Common myeloid progenitor, CD34-positive (primary cell): Measurements from ENCODE around the gene PLA2G2A.
"Not testable (repeated sequence)": the region's sequence is repeated elsewhere in the genome, so short reads cannot be mapped to it uniquely, and the experiment has no call there.

ENCODE experiments used
- CTCF ChIA-PET: fragments of 350-600 bp; sonication (Branson Sonifier 250); formaldehyde crosslinking; loops from one replicate; lab custom pipeline; 2021; ENCODE audit warnings: antibody characterized with exemption; lab: Charles Lee
- POLR2A ChIA-PET: fragments of 350-600 bp; sonication (Branson Sonifier 250); formaldehyde crosslinking; loops from one replicate; lab custom pipeline; 2021; ENCODE audit warnings: antibody characterized with exemption; lab: Charles Lee
- DNase-seq, 3 donors: peaks; one replicate each; pipeline versions ENCODE4 v3.0.0 to v3.0.0-alpha.2; 2013
- H3K27ac ChIP-seq, 2 experiments: 1 replicate in 1 of 2; 2 replicates in 1 of 2; pipeline ENCODE4 v1.7.0; 2013; ENCODE audit warnings: inconsistent platforms in 2 of 2, low read length in 2 of 2, mild to moderate bottlenecking in 2 of 2, low read depth in 1 of 2, moderate library complexity in 1 of 2; ENCODE audit not compliant: severe bottlenecking in 2 of 2, insufficient read depth in 1 of 2, poor library complexity in 1 of 2
- H3K27me3 ChIP-seq, 5 experiments: replicated peaks in 2 of 5; 1 replicate in 3 of 5; 2 replicates in 2 of 5; pipeline versions ENCODE4 v1.6.1 to v1.7.0; 2013; ENCODE audit warnings: low read length in 4 of 5, mild to moderate bottlenecking in 2 of 5, moderate library complexity in 2 of 5, inconsistent platforms in 1 of 5; ENCODE audit not compliant: insufficient read depth in 5 of 5, control insufficient read depth in 4 of 5
- H3K36me3 ChIP-seq, 4 experiments: 1 replicate in 2 of 4; 2 replicates in 2 of 4; pipeline versions ENCODE4 v1.6.1 to v1.7.0; 2013; ENCODE audit warnings: low read length in 3 of 4, control low read depth in 1 of 4, mild to moderate bottlenecking in 1 of 4; ENCODE audit not compliant: control insufficient read depth in 4 of 4, insufficient read depth in 4 of 4
- H3K4me1 ChIP-seq, 4 experiments: 1 replicate in 3 of 4; 2 replicates in 1 of 4; pipeline versions ENCODE4 v1.6.1 to v1.7.1; 2013; ENCODE audit warnings: low read length in 3 of 4, mild to moderate bottlenecking in 3 of 4, control low read depth in 1 of 4, inconsistent platforms in 1 of 4, moderate library complexity in 1 of 4; ENCODE audit not compliant: control insufficient read depth in 4 of 4, insufficient read depth in 4 of 4; ENCODE audit errors: control extremely low read depth in 1 of 4
- H3K4me3 ChIP-seq, 7 experiments: 1 replicate in 4 of 7; 2 replicates in 3 of 7; pipeline versions ENCODE4 v1.5.1 to v1.7.0; 2013; ENCODE audit warnings: mild to moderate bottlenecking in 7 of 7, low read length in 6 of 7, moderate library complexity in 6 of 7, inconsistent platforms in 2 of 7, low read depth in 2 of 7, control low read depth in 1 of 7; ENCODE audit not compliant: insufficient read depth in 4 of 7, control insufficient read depth in 1 of 7; ENCODE audit errors: extremely low read depth in 1 of 7
- H3K9me3 ChIP-seq, 5 experiments: 1 replicate in 4 of 5; 2 replicates in 1 of 5; pipeline versions ENCODE4 v1.6.1 to v1.7.1; 2013; ENCODE audit warnings: low read length in 4 of 5, mild to moderate bottlenecking in 2 of 5, inconsistent platforms in 1 of 5, low read depth in 1 of 5, moderate library complexity in 1 of 5; ENCODE audit not compliant: control insufficient read depth in 4 of 5, insufficient read depth in 2 of 5; ENCODE audit errors: control extremely low read depth in 1 of 5
- WGBS: methylation state at CpG from one replicate; pipeline ENCODE4 v1.1.5; 2013; ENCODE audit not compliant: insufficient coverage; 5-methylcytosine and 5-hydroxymethylcytosine counted together

Gene PLA2G2A

GRCh38 chr1:19934336-19934735 is 45.1 kb downstream of the PLA2G2A start:
- no peak for DNase-seq
- 98% methylated on average over 7 of the region's 7 CpGs for WGBS
- H3K27ac ChIP-seq = no peak overlapping the region
- H3K36me3 ChIP-seq = no peaks in the 10 kb centered on the region
- H3K27me3 ChIP-seq = peaks cover 0 to under 1% (median 0%) of the 10 kb centered on the region in 5 experiments
- H3K4me1 ChIP-seq = no peaks in the 10 kb centered on the region
- CTCF ChIA-PET = no interaction called here
- H3K4me3 ChIP-seq = no peak overlapping the region
- POLR2A ChIA-PET = no interaction called here
- peaks cover 1 to 32% (median 18%) of the 10 kb centered on the region in 5 experiments for H3K9me3 ChIP-seq

GRCh38 chr1:19932866-19933265 is 46.6 kb downstream of the PLA2G2A start:
- Histone ChIP-seq H3K4me1 (no peaks in the 10 kb centered on the region), H3K27ac (no peak overlapping the region), H3K27me3 (peaks cover 0 to 3% (median 2%) of the 10 kb centered on the region in 5 experiments), H3K4me3 (no peak overlapping the region), H3K36me3 (no peaks in the 10 kb centered on the region), H3K9me3 (peaks cover 1 to 32% (median 18%) of the 10 kb centered on the region in 5 experiments)
- POLR2A ChIA-PET = no interaction called here
- CTCF ChIA-PET = no interaction called here
- 0% methylated on average over 1 of the region's 1 CpG for WGBS
- no peak for DNase-seq

DNA sequence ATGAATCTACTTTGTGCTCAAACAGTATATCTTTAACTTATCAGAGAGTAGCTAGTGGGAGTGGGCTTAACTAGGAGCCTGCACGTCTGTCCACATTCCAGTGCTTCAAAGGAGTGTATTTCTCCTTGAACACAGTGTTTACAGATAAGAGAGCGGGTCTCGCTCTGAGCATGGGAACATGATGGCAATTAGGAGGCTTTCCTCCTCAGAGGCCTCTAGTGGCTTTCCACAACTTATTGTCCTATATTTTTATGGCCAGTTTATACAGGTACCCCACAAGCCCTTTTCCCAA is 52.3 kb downstream of the PLA2G2A start:
- 80% methylated on average over 3 of the region's 3 CpGs for WGBS
- H3K4me3 ChIP-seq, POLR2A ChIA-PET, H3K4me1 ChIP-seq, H3K27ac ChIP-seq, H3K27me3 ChIP-seq, DNase-seq, CTCF ChIA-PET, H3K36me3 ChIP-seq: not testable (repeated sequence)
- peaks cover 0 to 16% (median 10%) of the 10 kb centered on the region in 5 experiments for H3K9me3 ChIP-seq

DNA sequence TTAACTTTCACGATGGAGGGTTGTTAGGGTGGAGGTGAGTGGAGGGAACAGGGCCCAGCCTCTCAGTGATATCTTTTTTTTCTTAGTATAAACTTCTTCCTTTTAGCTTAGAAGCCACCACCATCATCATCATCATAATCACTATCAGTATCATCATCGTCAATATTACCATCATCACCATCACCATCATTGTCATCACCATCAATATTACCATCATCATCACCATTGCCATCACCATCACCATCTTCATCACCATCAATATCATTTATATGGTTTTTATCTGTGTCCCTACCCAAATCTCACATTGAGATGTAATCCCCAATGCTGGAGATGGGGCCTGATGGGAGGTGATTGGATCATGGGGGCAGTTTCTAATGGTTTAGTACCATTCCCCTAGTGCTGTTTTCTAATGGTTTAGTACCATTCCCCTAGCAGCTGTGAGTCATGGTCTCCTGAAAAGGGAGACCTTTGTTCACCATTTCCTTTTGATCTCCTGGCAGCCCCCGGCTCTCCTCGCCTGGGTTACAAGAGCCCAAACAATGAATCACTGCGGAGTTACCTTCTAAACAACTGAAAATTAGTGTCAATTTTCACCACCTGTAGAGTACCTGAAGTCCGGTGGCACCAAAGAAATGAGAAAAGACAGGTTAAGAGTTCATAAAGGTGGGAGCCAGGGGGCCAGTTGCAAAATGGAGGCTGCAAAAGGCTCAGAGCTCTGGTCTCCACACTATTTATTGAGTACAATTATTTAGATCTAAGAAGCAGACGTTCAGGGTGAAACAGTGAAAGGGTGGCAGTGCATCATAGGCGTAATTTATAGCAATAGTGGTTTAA is 52.9 kb downstream of the PLA2G2A start:
- no peak for DNase-seq
- Histone ChIP-seq H3K36me3 (no peaks in the 10 kb centered on the region), H3K4me3 (no peak overlapping the region), H3K27ac (no peak overlapping the region), H3K4me1 (no peaks in the 10 kb centered on the region), H3K27me3 (peaks cover 0 to 3% (median 2%) of the 10 kb centered on the region in 5 experiments), H3K9me3 (peaks cover 0 to 11% (median 5%) of the 10 kb centered on the region in 5 experiments)
- ChIA-PET CTCF (no interaction called here), POLR2A (interaction anchor here (0.7 kb wide), 1 partner anchor 1054 kb away, joined by 3 read pairs; no protein-coding TSS in a partner anchor)
- WGBS = 81% methylated on average over 6 of the region's 8 CpGs
